CD4-positive, alpha-beta T cell treated with Interferon gamma for 1 hour (primary cell): Measurements from ENCODE around the gene ROR1.

ENCODE experiments used
- DNase-seq: peaks from one replicate; pipeline ENCODE4 v3.0.0-alpha.2; 2020

ROR1 gene

GRCh38 chr1:64038119-64038518 is 264.3 kb downstream of the ROR1 start:
- no peak for DNase-seq

GRCh38 chr1:64038965-64039364 is 265.1 kb downstream of the ROR1 start:
- no peak for DNase-seq

GRCh38 chr1:64039390-64039926 is 265.6 kb downstream of the ROR1 start:
- no peak for DNase-seq

GRCh38 chr1:64041371-64042131 is 267.7 kb downstream of the ROR1 start:
- DNase-seq: no peak

- DNase-seq: no peak
Observed at GRCh38 chr1:64042331-64043100, 268.7 kb downstream of the ROR1 start.

- DNase-seq: no peak
Observed at GRCh38 chr1:64043288-64043687, 269.5 kb downstream of the ROR1 start.

- no peak for DNase-seq
Observed at GRCh38 chr1:64043976-64044375, 270.2 kb downstream of the ROR1 start.

- no peak for DNase-seq
Observed at GRCh38 chr1:64046243-64046642, 272.4 kb downstream of the ROR1 start.

GRCh38 chr1:64046891-64047290 is 273.1 kb downstream of the ROR1 start:
- no peak for DNase-seq

- no peak for DNase-seq
Observed at GRCh38 chr1:64047549-64047996, 273.8 kb downstream of the ROR1 start.

- DNase-seq: no peak
Observed at GRCh38 chr1:64049900-64050540, 276.2 kb downstream of the ROR1 start.

GRCh38 chr1:64050601-64051000 is 276.8 kb downstream of the ROR1 start:
- DNase-seq: no peak

- DNase-seq: no peak
Observed at GRCh38 chr1:64051796-64052195, 278.0 kb downstream of the ROR1 start.

GRCh38 chr1:64052777-64053176 is 279.0 kb downstream of the ROR1 start:
- DNase-seq: no peak

- no peak for DNase-seq
Observed at GRCh38 chr1:64055310-64055709, 281.5 kb downstream of the ROR1 start.

- no peak for DNase-seq
Observed at GRCh38 chr1:64059556-64059955, 285.7 kb downstream of the ROR1 start.

GRCh38 chr1:64060611-64061302 is 286.9 kb downstream of the ROR1 start:
- no peak for DNase-seq

- no peak for DNase-seq
Observed at GRCh38 chr1:64061430-64062104, 287.8 kb downstream of the ROR1 start.

- DNase-seq: no peak
Observed at GRCh38 chr1:64062529-64062928, 288.7 kb downstream of the ROR1 start.

GRCh38 chr1:64062941-64063581 is 289.2 kb downstream of the ROR1 start:
- no peak for DNase-seq

- no peak for DNase-seq
Observed at GRCh38 chr1:64065571-64065970, 291.8 kb downstream of the ROR1 start.
